ENCODE measurements around the gene PNMA1. TPM values are rescaled to one million over a fixed set of nuclear protein-coding genes. Genes with fewer than 3 reads are reported as not detected.

The PNMA1 gene
- total and polyA plus RNA-seq, 9 of the 15 experiments (the other 6 are each of a cell fraction or from before 2014, with no cell fraction given): 1.7 to 26.4 (median 8.7) TPM

DNA sequence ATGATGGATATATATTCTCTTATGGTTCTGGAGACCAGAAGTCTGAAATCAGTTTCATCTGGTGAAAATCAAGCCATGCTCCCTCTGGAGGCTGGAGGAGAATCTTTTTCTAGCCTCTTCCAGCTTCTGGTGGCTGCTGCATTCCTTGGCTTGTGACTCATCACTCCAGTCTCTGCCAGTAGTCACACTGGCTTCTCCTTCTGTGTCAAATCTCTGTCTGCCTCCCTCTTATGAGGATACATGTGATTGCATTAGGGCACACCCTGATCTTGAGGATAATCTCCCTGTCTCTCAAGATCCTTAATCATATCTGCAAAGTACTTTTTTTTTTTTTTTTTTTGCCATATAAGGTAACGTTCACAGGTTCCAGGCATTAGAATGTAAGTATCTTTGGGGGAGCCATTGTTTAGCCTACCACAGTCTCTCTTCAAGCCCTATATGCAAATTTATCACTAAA is 51.7 kb downstream of the PNMA1 start (continued):
- no peak for TF ChIP-seq ZFPM2 (CRISPR knock-in tag; IDR thresholded peaks at IDR 0.05)
- TF ChIP-seq CHD1 (IDR thresholded peaks at IDR 0.05; ENCODE audit: low read length): no peak
- TF ChIP-seq ATF4 (CRISPR knock-in tag; IDR thresholded peaks at IDR 0.05): no peak
- no peak for TF ChIP-seq NFRKB (IDR thresholded peaks at IDR 0.05; ENCODE audit: low read depth)
- TF ChIP-seq SRSF1 (IDR thresholded peaks at IDR 0.05; ENCODE audit: low read depth, low read length): no peak
- no peak for TF ChIP-seq TAF1 (IDR thresholded peaks at IDR 0.05; ENCODE audit: control insufficient read depth, extremely low read depth, insufficient read depth, low read length, severe bottlenecking)
- TF ChIP-seq JUN (IDR thresholded peaks at IDR 0.05; ENCODE audit: borderline replicate concordance, low read depth, low read length): peak; percentile 59; the same call in 1 of the 2 replicates
- TF ChIP-seq JUN (CRISPR knock-in tag; IDR thresholded peaks at IDR 0.05; ENCODE audit: borderline replicate concordance): no peak
- TF ChIP-seq SMARCA4 (IDR thresholded peaks at IDR 0.05): no peak
- no peak for TF ChIP-seq ZBTB11 (CRISPR knock-in tag; IDR thresholded peaks at IDR 0.05)
- TF ChIP-seq SP1 (CRISPR knock-in tag; IDR thresholded peaks at IDR 0.05): no peak
- TF ChIP-seq ZFP1 (CRISPR knock-in tag; IDR thresholded peaks at IDR 0.05): no peak
- TF ChIP-seq, protein P1, sequence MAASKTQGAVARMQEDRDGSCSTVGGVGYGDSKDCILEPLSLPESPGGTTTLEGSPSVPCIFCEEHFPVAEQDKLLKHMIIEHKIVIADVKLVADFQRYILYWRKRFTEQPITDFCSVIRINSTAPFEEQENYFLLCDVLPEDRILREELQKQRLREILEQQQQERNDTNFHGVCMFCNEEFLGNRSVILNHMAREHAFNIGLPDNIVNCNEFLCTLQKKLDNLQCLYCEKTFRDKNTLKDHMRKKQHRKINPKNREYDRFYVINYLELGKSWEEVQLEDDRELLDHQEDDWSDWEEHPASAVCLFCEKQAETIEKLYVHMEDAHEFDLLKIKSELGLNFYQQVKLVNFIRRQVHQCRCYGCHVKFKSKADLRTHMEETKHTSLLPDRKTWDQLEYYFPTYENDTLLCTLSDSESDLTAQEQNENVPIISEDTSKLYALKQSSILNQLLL (CRISPR knock-in tag; IDR thresholded peaks at IDR 0.05; ENCODE audit: borderline replicate concordance): no peak
- TF ChIP-seq, protein P2, sequence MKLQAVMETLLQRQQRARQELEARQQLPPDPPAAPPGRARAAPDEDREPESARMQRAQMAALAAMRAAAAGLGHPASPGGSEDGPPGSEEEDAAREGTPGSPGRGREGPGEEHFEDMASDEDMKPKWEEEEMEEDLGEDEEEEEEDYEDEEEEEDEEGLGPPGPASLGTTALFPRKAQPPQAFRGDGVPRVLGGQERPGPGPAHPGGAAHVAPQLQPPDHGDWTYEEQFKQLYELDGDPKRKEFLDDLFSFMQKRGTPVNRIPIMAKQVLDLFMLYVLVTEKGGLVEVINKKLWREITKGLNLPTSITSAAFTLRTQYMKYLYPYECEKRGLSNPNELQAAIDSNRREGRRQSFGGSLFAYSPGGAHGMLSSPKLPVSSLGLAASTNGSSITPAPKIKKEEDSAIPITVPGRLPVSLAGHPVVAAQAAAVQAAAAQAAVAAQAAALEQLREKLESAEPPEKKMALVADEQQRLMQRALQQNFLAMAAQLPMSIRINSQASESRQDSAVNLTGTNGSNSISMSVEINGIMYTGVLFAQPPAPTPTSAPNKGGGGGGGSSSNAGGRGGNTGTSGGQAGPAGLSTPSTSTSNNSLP (IDR thresholded peaks at IDR 0.05; ENCODE audit: borderline replicate concordance, low read depth, low read length): no peak
- TF ChIP-seq NCOA2 (IDR thresholded peaks at IDR 0.05; ENCODE audit: partially characterized antibody in 2 of 2): no peak
- no peak for TF ChIP-seq MTA1 (IDR thresholded peaks at IDR 0.05; ENCODE audit: borderline replicate concordance)
- TF ChIP-seq MCM2 (IDR thresholded peaks at IDR 0.05; ENCODE audit: low read depth): no peak
- TF ChIP-seq, protein P3, sequence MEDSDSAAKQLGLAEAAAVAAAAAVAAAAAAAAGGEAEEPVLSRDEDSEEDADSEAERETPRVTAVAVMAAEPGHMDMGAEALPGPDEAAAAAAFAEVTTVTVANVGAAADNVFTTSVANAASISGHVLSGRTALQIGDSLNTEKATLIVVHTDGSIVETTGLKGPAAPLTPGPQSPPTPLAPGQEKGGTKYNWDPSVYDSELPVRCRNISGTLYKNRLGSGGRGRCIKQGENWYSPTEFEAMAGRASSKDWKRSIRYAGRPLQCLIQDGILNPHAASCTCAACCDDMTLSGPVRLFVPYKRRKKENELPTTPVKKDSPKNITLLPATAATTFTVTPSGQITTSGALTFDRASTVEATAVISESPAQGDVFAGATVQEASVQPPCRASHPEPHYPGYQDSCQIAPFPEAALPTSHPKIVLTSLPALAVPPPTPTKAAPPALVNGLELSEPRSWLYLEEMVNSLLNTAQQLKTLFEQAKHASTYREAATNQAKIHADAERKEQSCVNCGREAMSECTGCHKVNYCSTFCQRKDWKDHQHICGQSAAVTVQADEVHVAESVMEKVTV (CRISPR knock-in tag; IDR thresholded peaks at IDR 0.05): no peak
